Astrocyte of the cerebellum (primary cell): Measurements from ENCODE around the gene ATP23.

ENCODE experiments used
- DNase-seq: peaks from one replicate; pipeline ENCODE4 v3.0.0-alpha.2; 2011; ENCODE audit warnings: low read depth
- H3K4me3 ChIP-seq: 2 replicates; pipeline ENCODE4 v1.5.1; 2011; ENCODE audit warnings: mild to moderate bottlenecking, low read depth, low read length, moderate library complexity
- in situ Hi-C: cut with HindIII; loops from 2 replicates; pipeline ENCODE4 v1.10.0; 2017; ENCODE audit warnings: low sequenced_read_pairs
- TF ChIP-seq, protein P1 (sequence below): IDR thresholded peaks from 2 replicates; pipeline ENCODE4 v1.5.1; 2012; ENCODE audit warnings: low read length, low read depth, moderate library complexity, mild to moderate bottlenecking; ENCODE audit errors: missing control alignments

The ATP23 gene

DNA sequence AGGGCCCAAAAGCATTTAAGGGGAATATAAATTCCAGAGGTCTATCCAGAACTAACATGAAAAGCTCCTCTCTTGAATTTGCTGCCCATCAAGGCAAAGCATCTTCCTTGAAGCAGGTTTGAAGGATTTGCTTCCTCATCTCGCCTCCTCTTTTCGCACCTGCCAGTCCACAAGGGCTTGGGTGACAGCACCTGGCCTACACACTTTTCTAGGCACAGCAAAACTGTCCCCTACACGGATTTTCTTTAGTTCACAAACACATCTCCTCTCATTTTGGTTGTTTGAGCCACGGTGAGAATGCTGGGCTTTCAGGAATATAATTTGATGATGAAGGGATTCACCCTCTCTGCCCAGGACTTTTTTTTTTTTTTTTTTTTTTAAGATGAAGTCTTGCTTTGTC, 36.9 kb upstream of the ATP23 start:
- no peak for DNase-seq
- in situ Hi-C loops, result loop anchor here (5.0 kb wide), 1 partner anchor 77 kb away; no protein-coding TSS in a partner anchor
- no peak overlapping the region for H3K4me3 ChIP-seq
- TF ChIP-seq, protein P1, sequence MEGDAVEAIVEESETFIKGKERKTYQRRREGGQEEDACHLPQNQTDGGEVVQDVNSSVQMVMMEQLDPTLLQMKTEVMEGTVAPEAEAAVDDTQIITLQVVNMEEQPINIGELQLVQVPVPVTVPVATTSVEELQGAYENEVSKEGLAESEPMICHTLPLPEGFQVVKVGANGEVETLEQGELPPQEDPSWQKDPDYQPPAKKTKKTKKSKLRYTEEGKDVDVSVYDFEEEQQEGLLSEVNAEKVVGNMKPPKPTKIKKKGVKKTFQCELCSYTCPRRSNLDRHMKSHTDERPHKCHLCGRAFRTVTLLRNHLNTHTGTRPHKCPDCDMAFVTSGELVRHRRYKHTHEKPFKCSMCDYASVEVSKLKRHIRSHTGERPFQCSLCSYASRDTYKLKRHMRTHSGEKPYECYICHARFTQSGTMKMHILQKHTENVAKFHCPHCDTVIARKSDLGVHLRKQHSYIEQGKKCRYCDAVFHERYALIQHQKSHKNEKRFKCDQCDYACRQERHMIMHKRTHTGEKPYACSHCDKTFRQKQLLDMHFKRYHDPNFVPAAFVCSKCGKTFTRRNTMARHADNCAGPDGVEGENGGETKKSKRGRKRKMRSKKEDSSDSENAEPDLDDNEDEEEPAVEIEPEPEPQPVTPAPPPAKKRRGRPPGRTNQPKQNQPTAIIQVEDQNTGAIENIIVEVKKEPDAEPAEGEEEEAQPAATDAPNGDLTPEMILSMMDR, result no peak

DNA sequence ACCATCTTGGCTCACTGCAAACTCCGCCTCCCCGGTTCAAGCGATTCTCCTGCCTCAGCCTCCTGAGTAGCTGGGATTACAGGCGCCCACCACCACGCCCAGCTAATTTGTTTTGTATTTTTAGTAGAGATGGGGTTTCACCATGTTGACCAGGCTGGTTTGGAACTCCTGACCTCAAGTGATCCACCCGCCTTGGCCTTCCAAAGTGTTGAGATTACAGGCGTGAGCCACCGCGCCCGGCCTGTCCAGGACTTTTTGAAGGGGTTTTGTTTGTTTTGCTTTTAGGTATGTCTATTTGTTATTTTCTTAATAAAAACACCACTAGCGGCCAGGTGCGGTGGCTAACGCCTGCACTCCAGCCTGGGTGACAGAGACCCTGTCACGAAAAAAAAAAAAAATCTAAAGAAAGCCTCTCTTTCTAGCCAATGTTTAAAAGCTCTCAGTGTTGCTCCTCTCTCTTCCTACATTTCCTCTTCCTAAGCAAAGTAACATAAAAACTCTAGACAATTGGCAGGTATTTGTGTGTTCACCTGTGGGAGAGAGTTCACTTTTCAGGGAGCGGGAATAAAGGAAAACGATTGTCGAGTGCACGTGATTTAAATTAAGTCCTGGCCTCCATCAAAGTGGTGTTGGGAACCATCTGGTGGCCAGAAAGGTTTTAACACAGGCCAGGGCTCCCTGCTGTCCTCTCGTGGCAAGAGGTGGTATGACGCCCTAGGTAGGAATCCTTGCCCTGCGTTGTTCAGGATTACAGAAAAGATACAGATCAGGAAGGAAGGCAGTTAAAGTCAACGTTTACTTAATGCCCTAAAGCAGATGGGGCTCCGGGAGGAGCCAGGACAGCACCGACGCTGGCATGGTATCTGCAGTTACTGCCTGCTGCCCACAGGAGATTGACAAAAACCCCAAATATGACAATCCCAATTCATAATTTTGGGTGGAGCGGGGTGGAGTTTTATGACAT, 36.2 kb upstream of the ATP23 start:
- H3K4me3 ChIP-seq, result no peak overlapping the region
- TF ChIP-seq, protein P1, result peak; percentile 100
- peak; percentile 85 for DNase-seq
- in situ Hi-C loops, result loop anchor here (5.0 kb wide), 1 partner anchor 78 kb away; no protein-coding TSS in a partner anchor

DNA sequence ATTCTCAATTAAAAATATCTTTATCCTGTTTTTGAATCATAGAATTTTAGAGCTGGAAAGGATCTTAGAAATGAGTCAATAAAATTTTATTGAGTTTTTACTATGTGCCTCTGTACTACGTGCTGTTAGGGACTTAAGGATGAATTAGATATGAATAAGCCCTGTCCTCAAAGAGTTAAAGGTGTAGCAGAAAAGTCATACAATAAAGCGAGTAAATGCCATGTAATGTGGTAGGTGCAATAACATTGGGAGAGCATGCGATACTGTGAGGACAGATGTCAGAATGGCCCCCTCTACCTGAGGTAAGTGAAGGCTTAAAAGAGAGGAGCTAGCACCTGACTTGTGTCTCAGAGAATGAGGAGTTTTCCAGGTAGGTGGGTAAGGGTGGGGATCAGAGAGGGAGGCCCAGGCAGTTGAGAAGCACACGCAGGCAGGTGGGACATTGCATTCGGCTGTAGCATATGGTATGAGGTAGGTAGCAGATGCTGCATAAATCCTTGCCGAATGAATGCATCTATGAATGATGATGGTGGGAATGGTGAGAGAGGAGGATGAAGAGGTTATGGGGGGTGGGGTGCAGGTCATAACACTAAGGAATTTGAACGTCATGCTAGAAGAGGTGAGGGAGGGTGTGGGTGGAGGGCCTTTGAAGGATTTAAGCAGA, 35.4 kb upstream of the ATP23 start:
- DNase-seq, result no peak
- no peak overlapping the region for H3K4me3 ChIP-seq
- in situ Hi-C loops, result no loop called here
- TF ChIP-seq, protein P1, result no peak

DNA sequence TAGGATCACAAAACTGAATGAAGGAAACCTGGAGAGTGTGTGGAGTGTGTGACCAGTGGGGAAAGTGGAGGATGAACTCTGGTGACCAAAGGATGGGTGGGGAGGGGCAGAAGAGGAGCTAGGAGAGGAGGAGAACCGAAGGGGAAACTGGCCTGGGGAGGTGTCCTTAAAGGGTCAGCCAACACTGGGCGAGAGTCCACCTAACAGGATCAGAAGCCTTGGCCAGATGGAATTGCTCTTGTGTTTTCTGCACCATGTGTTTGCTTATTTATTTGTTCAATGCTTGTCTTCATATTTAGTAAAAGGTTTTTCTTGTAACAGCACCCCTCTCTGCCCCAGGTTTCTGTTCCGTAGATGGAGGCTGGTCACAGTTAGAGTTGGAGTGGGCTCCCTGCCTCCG, 34.5 kb upstream of the ATP23 start:
- H3K4me3 ChIP-seq, result no peak overlapping the region
- TF ChIP-seq, protein P1, result no peak
- DNase-seq, result no peak
- in situ Hi-C loops, result no loop called here

DNA sequence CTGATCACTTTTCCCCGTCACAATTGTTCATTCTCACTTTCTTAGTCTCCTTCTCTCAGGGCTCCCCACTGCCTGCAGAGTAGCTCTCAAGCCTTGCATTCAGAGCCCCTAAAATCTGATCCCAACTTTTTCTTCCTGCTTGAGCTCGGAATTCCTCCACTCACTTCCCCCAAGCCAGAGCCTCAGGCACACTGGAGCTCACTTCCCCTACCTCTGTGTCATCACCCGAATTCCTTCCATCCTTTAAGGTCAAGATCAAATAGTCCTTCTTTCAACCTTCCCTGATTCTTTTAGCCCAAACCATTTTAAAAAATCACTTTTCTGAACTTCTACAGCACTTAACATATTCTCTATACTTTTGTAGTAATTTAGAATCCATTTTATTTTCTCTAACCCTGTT, 34.1 kb upstream of the ATP23 start:
- no peak overlapping the region for H3K4me3 ChIP-seq
- TF ChIP-seq, protein P1, result no peak
- in situ Hi-C loops, result no loop called here
- no peak for DNase-seq

DNA sequence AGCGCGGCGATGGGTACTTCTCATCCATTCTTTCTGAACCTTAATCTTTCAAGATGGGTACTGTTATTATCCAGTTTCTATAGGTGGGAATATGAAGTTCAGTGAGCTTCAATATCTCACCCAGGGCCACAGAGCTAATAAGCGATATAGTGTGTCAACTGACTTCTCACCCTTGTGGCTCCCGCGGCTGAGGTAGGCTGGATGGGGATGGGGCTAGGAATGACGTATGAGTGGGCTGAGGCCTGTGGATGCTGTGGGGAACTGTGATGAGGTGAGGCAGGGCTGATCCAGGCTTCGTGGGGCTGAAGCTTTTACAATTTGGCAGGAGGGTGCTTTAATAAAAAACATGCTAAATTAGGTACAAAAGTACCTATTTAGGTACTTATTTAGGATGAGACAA, 32.9 kb upstream of the ATP23 start:
- in situ Hi-C loops, result no loop called here
- TF ChIP-seq, protein P1, result no peak
- no peak for DNase-seq
- no peak overlapping the region for H3K4me3 ChIP-seq
